GM12878 (cell line): ENCODE measurements around the gene MYO15A. TPM values are rescaled to one million over a fixed set of nuclear protein-coding genes. Genes with fewer than 3 reads are reported as not detected.

Experiments
- ATAC-seq: fragments of 200-7000 bp; cut with Tn5 transposase; 3 replicates; pipeline ENCODE4 v1.9.1; 2020; ENCODE audit warnings: mild to moderate bottlenecking, moderate library complexity
- BruUV-seq: library from RNA; stranded (reverse); fragments of 400-500 nt; replicated peaks from 2 replicates; lab custom pipeline; 2021; lab: Mats Ljungman, UMichigan
- CTCF ChIA-PET: fragments of 300-600 bp; sonication (Branson Sonifier 250); formaldehyde crosslinking; extraction: SDS; loops from one replicate; lab custom pipeline; 2021; ENCODE audit warnings: inconsistent platforms; lab: Yijun Ruan, JAX
- POLR2A ChIA-PET: fragments of 350-600 bp; formaldehyde crosslinking; extraction: SDS; loops from one replicate; lab custom pipeline; 2021; ENCODE audit warnings: inconsistent platforms; lab: Charles Lee
- RAD21 ChIA-PET: fragments of 300-600 bp; sonication (Branson Sonifier 250); formaldehyde crosslinking; loops from one replicate; lab custom pipeline; 2023; ENCODE audit warnings: antibody characterized with exemption; ENCODE audit not compliant: unreplicated experiment; lab: Charles Lee
- SMC1A ChIA-PET: fragments of 300-600 bp; sonication (Branson Sonifier 250); formaldehyde crosslinking; loops from one replicate; lab custom pipeline; 2023; ENCODE audit not compliant: unreplicated experiment, uncharacterized antibody; lab: Charles Lee
- DNase-seq: peaks from one replicate; pipeline ENCODE4 v3.0.0-alpha.2; 2011; ENCODE audit warnings: low read depth, low spot score
- FAIRE-seq: peaks from 3 replicates; lab custom pipeline; 2011; peaks lifted over from hg19 to GRCh38; lab: Jason Lieb, UNC
- H2AFZ ChIP-seq: 2 replicates; pipeline ENCODE4 v1.6.0; 2011; ENCODE audit warnings: low read depth, low read length, control low read depth; ENCODE audit not compliant: control insufficient read depth
- H3K27ac ChIP-seq: 2 replicates; pipeline ENCODE4 v1.5.1; 2011; ENCODE audit warnings: control low read depth; ENCODE audit not compliant: control insufficient read depth, insufficient read depth
- H3K27me3 ChIP-seq, 2 experiments: replicated peaks in 1 of 2; 2 replicates each; pipeline versions ENCODE4 v1.6.0 to v1.6.1; 2011; ENCODE audit warnings: low read length in 1 of 2; ENCODE audit not compliant: control insufficient read depth in 2 of 2, insufficient read depth in 2 of 2
- H3K36me3 ChIP-seq, 2 experiments: 2 replicates each; pipeline ENCODE4 v1.5.1; 2011; ENCODE audit warnings: low read length in 1 of 2; ENCODE audit not compliant: control insufficient read depth in 2 of 2, insufficient read depth in 2 of 2
- H3K4me1 ChIP-seq: 2 replicates; pipeline ENCODE4 v1.6.1; 2011; ENCODE audit warnings: mild to moderate bottlenecking, low read length, moderate library complexity, mixed read lengths; ENCODE audit not compliant: control insufficient read depth, insufficient read depth
- H3K4me2 ChIP-seq: 2 replicates; pipeline ENCODE4 v1.6.0; 2011; ENCODE audit warnings: control low read depth; ENCODE audit not compliant: control insufficient read depth, insufficient read depth
- H3K4me3 ChIP-seq: fragments of 200-600 bp; sonication (generic); 2 replicates; pipeline ENCODE4 v1.5.1; 2016
- H3K79me2 ChIP-seq: 2 replicates; pipeline ENCODE4 v1.6.0; 2011; ENCODE audit warnings: low read length; ENCODE audit not compliant: control insufficient read depth, insufficient read depth
- H3K9ac ChIP-seq: 2 replicates; pipeline ENCODE4 v1.8.0; 2011; ENCODE audit warnings: low read length, control low read depth, mixed read lengths; ENCODE audit not compliant: control insufficient read depth, insufficient read depth
- H3K9me3 ChIP-seq: replicated peaks from 3 replicates; pipeline ENCODE4 v1.5.1; 2011; ENCODE audit warnings: mild to moderate bottlenecking, low read length; ENCODE audit not compliant: control insufficient read depth, insufficient read depth
- H4K20me1 ChIP-seq: 2 replicates; pipeline ENCODE4 v1.6.0; 2011; ENCODE audit not compliant: control insufficient read depth, insufficient read depth
- BCLAF1 ChIP-seq: fragments of 450-650 bp; IDR thresholded peaks from 2 replicates; pipeline ENCODE4 v1.6.1; 2017; ENCODE audit warnings: antibody characterized with exemption, mild to moderate bottlenecking, moderate library complexity
- E2F8 ChIP-seq: fragments of 450-650 bp; IDR thresholded peaks from 2 replicates; pipeline ENCODE4 v1.6.1; 2018; ENCODE audit warnings: mild to moderate bottlenecking, low read depth, moderate library complexity; ENCODE audit not compliant: partially characterized antibody
- GATAD2B ChIP-seq: fragments of 450-650 bp; conservative IDR thresholded peaks from 2 replicates; pipeline ENCODE4 v1.6.1; 2017; ENCODE audit warnings: low read depth, mild to moderate bottlenecking, moderate library complexity
- PML ChIP-seq: IDR thresholded peaks from 2 replicates; pipeline ENCODE4 v1.6.1; 2012; ENCODE audit warnings: low read length, inconsistent platforms
- TBL1XR1 ChIP-seq: IDR thresholded peaks from 2 replicates; pipeline ENCODE4 v1.6.1; 2012; ENCODE audit warnings: low read depth, low read length, improper control_type of control experiment
- USF1 ChIP-seq: IDR thresholded peaks from 2 replicates; pipeline ENCODE4 v1.6.1; 2011; ENCODE audit warnings: borderline replicate concordance, low read depth, mild to moderate bottlenecking, moderate library complexity, mixed read lengths, low read length; ENCODE audit not compliant: insufficient read depth; ENCODE audit errors: extremely low read length
- ZNF24 ChIP-seq: fragments of 450-650 bp; IDR thresholded peaks from 2 replicates; pipeline ENCODE4 v1.6.1; 2017; ENCODE audit warnings: antibody characterized with exemption, mild to moderate bottlenecking
- ZNF274 ChIP-seq: IDR thresholded peaks from one replicate; pipeline ENCODE4 v1.8.0; 2011; ENCODE audit not compliant: insufficient read length, insufficient read depth
- WGBS: methylation state at CpG from one replicate; pipeline ENCODE4 v1.1.6; 2016; ENCODE audit warnings: low lambda C conversion rate; ENCODE audit not compliant: insufficient replicate concordance, insufficient coverage; ENCODE audit errors: missing lambda C conversion rate; 5-methylcytosine and 5-hydroxymethylcytosine counted together
- in situ Hi-C: fragments of 300-500 bp; cut with MboI; formaldehyde crosslinking; loops from 9 replicates; pipeline ENCODE4 v1.14.3; 2018; ENCODE audit warnings: mixed read lengths
- intact Hi-C: fragments of 100-400 bp; cut with micrococcal nuclease; formaldehyde crosslinking; loops from one replicate; pipeline ENCODE4 v1.14.2; 2022; ENCODE audit not compliant: unreplicated experiment
- polyA plus RNA-seq, 11 experiments: library from polyadenylated mRNA; depleted of rRNA in 4 of 11; unstranded in 6 of 11; stranded (reverse) in 5 of 11; fragments of >200 nt; fragmentation: Nextera tagmentation in 4 of 11; fragmentation: Illumina TruSeq in 1 of 11; extraction: Ambion mirVana in 4 of 11; extraction: Trizol in 1 of 11; gene quantifications; 1 replicate in 1 of 11; 2 replicates in 10 of 11; pipeline versions ENCODE4 v1.2.1 to v1.2.3, GENCODE V29; 2011 to 2016; ENCODE audit warnings: inconsistent platforms in 2 of 11, missing spikeins in 2 of 11, low read depth in 1 of 11
- total RNA-seq, 4 experiments: library from RNA; depleted of rRNA in 3 of 4; stranded (reverse); fragments of >200 nt in 3 of 4; fragmentation: Illumina TruSeq in 1 of 4; extraction: Trizol in 1 of 4; gene quantifications; 2 replicates each; pipeline versions ENCODE4 v1.2.1 to v1.2.3, GENCODE V29; 2013 to 2021

MYO15A gene
- total and polyA plus RNA-seq, 10 of the 15 experiments (the other 5 are each of a cell fraction or from before 2014, with no cell fraction given): 0.03 to 0.77 (median 0.21) TPM; not detected in 4

GRCh38 chr17:18106211-18106610, 2.3 kb upstream of the MYO15A start (continued):
- TF ChIP-seq PML (no peak), GATAD2B (no peak)

GRCh38 chr17:18107061-18107790, 1.3 kb upstream of the MYO15A start:
- in situ Hi-C loops: no loop called here
- H3K4me3 ChIP-seq: no peak overlapping the region
- no peaks in the 10 kb centered on the region for H3K9me3 ChIP-seq
- H3K36me3 ChIP-seq: peaks cover 0 to 1% of the 10 kb centered on the region in 2 experiments; a peak in 3 of 4 replicates
- no peak overlapping the region for H3K4me2 ChIP-seq
- no peaks in the 10 kb centered on the region for H3K27me3 ChIP-seq
- TF ChIP-seq ZNF274: no peak
- TF ChIP-seq TBL1XR1: no peak
- TF ChIP-seq ZNF24: no peak
- TF ChIP-seq BCLAF1: no peak
- no peak for TF ChIP-seq USF1
- no peak for TF ChIP-seq E2F8
- no peaks in the 10 kb centered on the region for H3K79me2 ChIP-seq
- WGBS: 60% methylated on average over 14 of the region's 14 CpGs
- POLR2A ChIA-PET: no interaction called here
- DNase-seq: no peak
- SMC1A ChIA-PET: no interaction called here
- H3K9ac ChIP-seq: no peak overlapping the region
- CTCF ChIA-PET: no interaction called here
- RAD21 ChIA-PET: no interaction called here
- ATAC-seq: no peak
- intact Hi-C loops: no loop called here
- no peak overlapping the region for H2AFZ ChIP-seq
- BruUV-seq: no TSS peak
- FAIRE-seq: no peak
- H3K27ac ChIP-seq: no peak overlapping the region
- no peaks in the 10 kb centered on the region for H3K4me1 ChIP-seq
- H4K20me1 ChIP-seq: no peaks in the 10 kb centered on the region
